Natural killer cell (primary cell): Measurements from ENCODE around the gene MT1H. TPM values are rescaled to one million over a fixed set of nuclear protein-coding genes. Genes with fewer than 3 reads are reported as not detected.

ENCODE experiments used
- ATAC-seq, 3 donors: fragments of 150-1000 bp in 2 of 3; fragments of 200-7000 bp in 1 of 3; cut with Tn5 transposase; 1 replicate in 1 of 3; 2 replicates in 2 of 3; pipeline ENCODE4 v1.10.0; 2021; ENCODE audit warnings: mild to moderate bottlenecking in 2 of 3, moderate library complexity in 2 of 3
- DNase-seq, 2 donors: peaks; one replicate each; pipeline versions ENCODE4 v3.0.0 to v3.0.0-alpha.2; 2013 to 2021; ENCODE audit warnings: mixed read lengths in 1 of 2
- H3K27ac ChIP-seq: one replicate; pipeline ENCODE4 v1.5.1; 2013; ENCODE audit warnings: mild to moderate bottlenecking, low read length
- H3K27me3 ChIP-seq: one replicate; pipeline ENCODE4 v1.6.1; 2013; ENCODE audit warnings: low read length; ENCODE audit not compliant: control insufficient read depth, insufficient read depth
- H3K36me3 ChIP-seq: one replicate; pipeline ENCODE4 v1.6.1; 2013; ENCODE audit warnings: low read length; ENCODE audit not compliant: control insufficient read depth, insufficient read depth
- H3K4me1 ChIP-seq: one replicate; pipeline ENCODE4 v1.6.1; 2013; ENCODE audit warnings: low read length; ENCODE audit not compliant: control insufficient read depth, insufficient read depth
- H3K4me3 ChIP-seq: one replicate; pipeline ENCODE4 v1.5.1; 2013; ENCODE audit warnings: low read length
- H3K9me3 ChIP-seq: one replicate; pipeline ENCODE4 v1.6.1; 2013; ENCODE audit warnings: low read length; ENCODE audit not compliant: control insufficient read depth, insufficient read depth
- H3K27ac Mint-ChIP-seq, 2 donors: one replicate each; pipeline ENCODE4 v1.8.0; 2022; ENCODE audit warnings: mild to moderate bottlenecking in 2 of 2, mixed read lengths in 2 of 2, moderate library complexity in 1 of 2
- H3K27me3 Mint-ChIP-seq, 2 donors: one replicate each; pipeline ENCODE4 v1.8.0; 2022; ENCODE audit warnings: low read depth in 2 of 2, mixed read lengths in 2 of 2
- H3K36me3 Mint-ChIP-seq: one replicate; pipeline ENCODE4 v1.8.0; 2022; ENCODE audit warnings: mixed read lengths
- H3K4me1 Mint-ChIP-seq, 2 donors: one replicate each; pipeline ENCODE4 v1.8.0; 2022; ENCODE audit warnings: mixed read lengths in 2 of 2
- H3K4me3 Mint-ChIP-seq: one replicate; pipeline ENCODE4 v1.8.0; 2022; ENCODE audit warnings: mild to moderate bottlenecking, moderate library complexity, mixed read lengths
- H3K9me3 Mint-ChIP-seq, 2 donors: one replicate each; pipeline ENCODE4 v1.8.0; 2022; ENCODE audit warnings: mixed read lengths in 2 of 2
- WGBS: methylation state at CpG from one replicate; pipeline ENCODE4 v1.1.7; 2013; ENCODE audit warnings: missing lambda C conversion rate; ENCODE audit not compliant: insufficient coverage; 5-methylcytosine and 5-hydroxymethylcytosine counted together
- intact Hi-C: fragments of 100-400 bp; cut with micrococcal nuclease; formaldehyde crosslinking; loops from one replicate; pipeline ENCODE4 v1.14.2; 2022
- total RNA-seq, 4 donors: library from RNA; stranded (reverse); fragments of 120-200 nt in 1 of 4; gene quantifications; one replicate each; pipeline versions ENCODE4 v1.2.3 to v1.2.4, GENCODE V29; 2013 to 2022
- TF ChIP-seq, protein P1 (sequence below): fragments of 200-600 bp; IDR thresholded peaks from one replicate; pipeline ENCODE4 v1.8.0; 2022; ENCODE audit warnings: antibody characterized with exemption

Gene MT1H
- total RNA-seq, 3 donors from 2014 or later (not counting 1 experiment from before 2014, with no cell fraction given): not detected

DNA sequence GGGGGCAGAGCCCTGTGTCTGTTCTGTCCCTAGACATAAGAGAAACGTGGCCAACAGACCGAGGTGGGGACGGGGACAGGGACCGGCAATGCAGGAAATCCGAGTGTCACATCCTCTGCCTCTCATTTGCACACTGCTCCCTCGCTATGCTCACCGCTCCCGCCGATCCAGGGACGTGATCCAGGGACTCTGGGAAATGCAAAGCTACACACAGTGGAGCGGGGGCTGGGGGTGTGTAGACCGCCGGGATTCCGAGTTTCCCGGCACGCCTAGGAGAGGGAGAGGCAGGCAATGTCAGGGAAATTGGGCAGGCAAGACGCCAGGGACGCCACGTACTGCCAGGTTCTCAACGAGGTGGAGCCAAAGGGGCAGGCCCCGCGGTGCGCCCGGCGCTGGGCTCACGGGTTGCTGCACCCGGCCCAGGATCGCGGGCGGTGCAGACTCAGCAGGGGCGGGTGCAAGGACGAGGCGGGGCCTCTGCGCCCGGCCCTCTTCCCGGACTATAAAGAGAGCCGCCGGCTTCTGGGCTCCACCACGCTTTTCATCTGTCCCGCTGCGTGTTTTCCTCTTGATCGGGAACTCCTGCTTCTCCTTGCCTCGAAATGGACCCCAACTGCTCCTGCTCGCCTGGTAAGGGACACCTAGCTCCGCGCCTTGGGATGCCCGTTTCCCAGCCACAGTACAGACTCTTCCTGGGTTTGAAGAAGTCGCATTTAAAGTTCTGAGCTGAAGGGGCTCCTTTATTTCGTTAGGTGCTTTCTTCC, 12.5 kb downstream of the MT1H start, which contains the start of gene MT1X:
TSS of gene MT1X (plus strand) at position 532 of the 764 bp plus-strand sequence. CDS start at position 603, 71 bp downstream.
- peak within 1 kb of the TSS; percentile 64 to 88 for H3K27ac Mint-ChIP-seq
- TF ChIP-seq, protein P1, sequence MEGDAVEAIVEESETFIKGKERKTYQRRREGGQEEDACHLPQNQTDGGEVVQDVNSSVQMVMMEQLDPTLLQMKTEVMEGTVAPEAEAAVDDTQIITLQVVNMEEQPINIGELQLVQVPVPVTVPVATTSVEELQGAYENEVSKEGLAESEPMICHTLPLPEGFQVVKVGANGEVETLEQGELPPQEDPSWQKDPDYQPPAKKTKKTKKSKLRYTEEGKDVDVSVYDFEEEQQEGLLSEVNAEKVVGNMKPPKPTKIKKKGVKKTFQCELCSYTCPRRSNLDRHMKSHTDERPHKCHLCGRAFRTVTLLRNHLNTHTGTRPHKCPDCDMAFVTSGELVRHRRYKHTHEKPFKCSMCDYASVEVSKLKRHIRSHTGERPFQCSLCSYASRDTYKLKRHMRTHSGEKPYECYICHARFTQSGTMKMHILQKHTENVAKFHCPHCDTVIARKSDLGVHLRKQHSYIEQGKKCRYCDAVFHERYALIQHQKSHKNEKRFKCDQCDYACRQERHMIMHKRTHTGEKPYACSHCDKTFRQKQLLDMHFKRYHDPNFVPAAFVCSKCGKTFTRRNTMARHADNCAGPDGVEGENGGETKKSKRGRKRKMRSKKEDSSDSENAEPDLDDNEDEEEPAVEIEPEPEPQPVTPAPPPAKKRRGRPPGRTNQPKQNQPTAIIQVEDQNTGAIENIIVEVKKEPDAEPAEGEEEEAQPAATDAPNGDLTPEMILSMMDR: no peak
- peaks cover 9 to 17% of the 10 kb centered on the region in 2 donors for H3K4me1 Mint-ChIP-seq
- H3K4me3 ChIP-seq: peak within 1 kb of the TSS; percentile 52
- no peaks in the 10 kb centered on the region for H3K9me3 Mint-ChIP-seq
- H3K36me3 Mint-ChIP-seq: no peaks in the 10 kb centered on the region
- H3K27me3 Mint-ChIP-seq: no peaks in the 10 kb centered on the region
- DNase-seq (peak; percentile 82 to 94), ATAC-seq (peak; percentile 98 to 99 (median 99))
- intact Hi-C loops: loop anchor here (1.0 kb wide), 2 partner anchors 74 to 231 kb away; partner anchors contain the start of genes MT2A, NUDT21 and OGFOD1
- H3K9me3 ChIP-seq: no peaks in the 10 kb centered on the region
- peaks cover 20% of the 10 kb centered on the region for H3K4me1 ChIP-seq
- H3K36me3 ChIP-seq: no peaks in the 10 kb centered on the region
- peak within 1 kb of the TSS; percentile 48 for H3K27ac ChIP-seq
- H3K27me3 ChIP-seq: no peaks in the 10 kb centered on the region
- under 1% methylated on average over 49 of the region's 49 CpGs for WGBS
- peak within 1 kb of the TSS; percentile 94 for H3K4me3 Mint-ChIP-seq

- Histone ChIP-seq H3K4me1 (peaks cover 20% of the 10 kb centered on the region), H3K9me3 (no peaks in the 10 kb centered on the region), H3K4me3 (peak overlapping the region; percentile 52), H3K27me3 (no peaks in the 10 kb centered on the region), H3K36me3 (no peaks in the 10 kb centered on the region), H3K27ac (peak overlapping the region; percentile 48)
- no peaks in the 10 kb centered on the region for H3K27me3 Mint-ChIP-seq
- H3K27ac Mint-ChIP-seq: peak overlapping the region; percentile 64 to 88
- H3K36me3 Mint-ChIP-seq: no peaks in the 10 kb centered on the region
- WGBS: 40% methylated on average over 8 of the region's 8 CpGs
- intact Hi-C loops: loop anchor here (1.0 kb wide), 2 partner anchors 75 to 232 kb away; partner anchors contain the start of genes MT2A, NUDT21 and OGFOD1
- H3K4me1 Mint-ChIP-seq: peaks cover 9 to 17% of the 10 kb centered on the region in 2 donors
- DNase-seq (no peak), ATAC-seq (peak in 1 of 3 donors; percentile 2)
- TF ChIP-seq, protein P1: no peak
- H3K4me3 Mint-ChIP-seq: peak overlapping the region; percentile 94
- no peaks in the 10 kb centered on the region for H3K9me3 Mint-ChIP-seq
These were observed 13.2 kb downstream of the MT1H start for GRCh38 chr16:56682703-56683397.

GRCh38 chr16:56683424-56684172, 14.0 kb downstream of the MT1H start:
- no peak overlapping the region for H3K27ac Mint-ChIP-seq
- no peaks in the 10 kb centered on the region for H3K9me3 Mint-ChIP-seq
- H3K4me3 Mint-ChIP-seq: peak overlapping the region; percentile 53
- H3K27me3 ChIP-seq: no peaks in the 10 kb centered on the region
- H3K27ac ChIP-seq: no peak overlapping the region
- no peak overlapping the region for H3K4me3 ChIP-seq
- intact Hi-C loops: no loop called here
- TF ChIP-seq, protein P1: no peak
- H3K9me3 ChIP-seq: no peaks in the 10 kb centered on the region
- ATAC-seq (no peak), DNase-seq (no peak)
- H3K36me3 ChIP-seq: no peaks in the 10 kb centered on the region
- H3K4me1 Mint-ChIP-seq: peaks cover 9 to 17% of the 10 kb centered on the region in 2 donors
- peaks cover 0 to 4% of the 10 kb centered on the region in 2 donors for H3K27me3 Mint-ChIP-seq
- WGBS: 85% methylated on average over 3 of the region's 5 CpGs
- H3K4me1 ChIP-seq: peaks cover 20% of the 10 kb centered on the region
- H3K36me3 Mint-ChIP-seq: no peaks in the 10 kb centered on the region
